Measurements from ENCODE around the gene LY86.

Gene LY86

GRCh38 chr6:6595025-6595424 lies 6.5 kb downstream of the LY86 start:
- no peak overlapping the region for H3K4me3 ChIP-seq (ENCODE audit: low read length)
- H3K9ac ChIP-seq (ENCODE audit: low read length): no peak overlapping the region
- no peak overlapping the region for H3K4me2 ChIP-seq (ENCODE audit: low read length)
- H3K36me3 ChIP-seq (replicated peaks; ENCODE audit: low read depth, low read length): no peaks in the 10 kb centered on the region
- no peak overlapping the region for H2AFZ ChIP-seq (ENCODE audit: low read depth, low read length)
- H3K4me1 ChIP-seq (ENCODE audit: low read length): peaks cover 14% of the 10 kb centered on the region
- H4K20me1 ChIP-seq (ENCODE audit: insufficient read depth, low read length): no peaks in the 10 kb centered on the region
- H3K9me3 ChIP-seq (ENCODE audit: insufficient read depth, low read length): no peaks in the 10 kb centered on the region
- H3K27ac ChIP-seq (ENCODE audit: low read length): no peak overlapping the region
- TF ChIP-seq EZH2phosphoT487 (IDR thresholded peaks at IDR 0.05; ENCODE audit: low read depth) (no peak), CTCF (IDR thresholded peaks at IDR 0.05; ENCODE audit: low read depth, low read length) (no peak)
- no peaks in the 10 kb centered on the region for H3K79me2 ChIP-seq (ENCODE audit: low read length)
- no peaks in the 10 kb centered on the region for H3K27me3 ChIP-seq (ENCODE audit: low read depth, low read length)

- Histone ChIP-seq H4K20me1 (ENCODE audit: insufficient read depth, low read length) (no peaks in the 10 kb centered on the region), H3K4me3 (ENCODE audit: low read length) (no peak overlapping the region), H2AFZ (ENCODE audit: low read depth, low read length) (no peak overlapping the region), H3K36me3 (replicated peaks; ENCODE audit: low read depth, low read length) (no peaks in the 10 kb centered on the region), H3K79me2 (ENCODE audit: low read length) (no peaks in the 10 kb centered on the region), H3K4me2 (ENCODE audit: low read length) (no peak overlapping the region), H3K9ac (ENCODE audit: low read length) (no peak overlapping the region), H3K27me3 (ENCODE audit: low read depth, low read length) (no peaks in the 10 kb centered on the region), H3K4me1 (ENCODE audit: low read length) (peaks cover 14% of the 10 kb centered on the region), H3K27ac (ENCODE audit: low read length) (no peak overlapping the region), H3K9me3 (ENCODE audit: insufficient read depth, low read length) (no peaks in the 10 kb centered on the region)
- TF ChIP-seq CTCF (IDR thresholded peaks at IDR 0.05; ENCODE audit: low read depth, low read length) (no peak), EZH2phosphoT487 (IDR thresholded peaks at IDR 0.05; ENCODE audit: low read depth) (no peak)
Measured at GRCh38 chr6:6595952-6596351, 7.4 kb downstream of the LY86 start.

- H3K9me3 ChIP-seq (ENCODE audit: insufficient read depth, low read length): no peaks in the 10 kb centered on the region
- H3K4me1 ChIP-seq (ENCODE audit: low read length): peaks cover 7% of the 10 kb centered on the region
- H3K4me3 ChIP-seq (ENCODE audit: low read length): no peak overlapping the region
- H3K9ac ChIP-seq (ENCODE audit: low read length): no peak overlapping the region
- H3K27me3 ChIP-seq (ENCODE audit: low read depth, low read length): no peaks in the 10 kb centered on the region
- no peaks in the 10 kb centered on the region for H3K36me3 ChIP-seq (replicated peaks; ENCODE audit: low read depth, low read length)
- no peak overlapping the region for H3K27ac ChIP-seq (ENCODE audit: low read length)
- no peak overlapping the region for H3K4me2 ChIP-seq (ENCODE audit: low read length)
- no peak overlapping the region for H2AFZ ChIP-seq (ENCODE audit: low read depth, low read length)
- no peak for TF ChIP-seq EZH2phosphoT487 (IDR thresholded peaks at IDR 0.05; ENCODE audit: low read depth)
- TF ChIP-seq CTCF (IDR thresholded peaks at IDR 0.05; ENCODE audit: low read depth, low read length): no peak
- H3K79me2 ChIP-seq (ENCODE audit: low read length): no peaks in the 10 kb centered on the region
- no peaks in the 10 kb centered on the region for H4K20me1 ChIP-seq (ENCODE audit: insufficient read depth, low read length)
Measured at GRCh38 chr6:6596529-6597328, 8.2 kb downstream of the LY86 start.

- Histone ChIP-seq H3K36me3 (replicated peaks; ENCODE audit: low read depth, low read length) (no peaks in the 10 kb centered on the region), H3K4me3 (ENCODE audit: low read length) (no peak overlapping the region), H3K9me3 (ENCODE audit: insufficient read depth, low read length) (no peaks in the 10 kb centered on the region), H3K4me2 (ENCODE audit: low read length) (no peak overlapping the region), H3K27me3 (ENCODE audit: low read depth, low read length) (no peaks in the 10 kb centered on the region), H3K79me2 (ENCODE audit: low read length) (no peaks in the 10 kb centered on the region), H2AFZ (ENCODE audit: low read depth, low read length) (no peak overlapping the region), H3K4me1 (ENCODE audit: low read length) (no peaks in the 10 kb centered on the region), H3K27ac (ENCODE audit: low read length) (no peak overlapping the region), H4K20me1 (ENCODE audit: insufficient read depth, low read length) (no peaks in the 10 kb centered on the region), H3K9ac (ENCODE audit: low read length) (no peak overlapping the region)
- TF ChIP-seq CTCF (IDR thresholded peaks at IDR 0.05; ENCODE audit: low read depth, low read length) (no peak), EZH2phosphoT487 (IDR thresholded peaks at IDR 0.05; ENCODE audit: low read depth) (no peak)
Measured at GRCh38 chr6:6597682-6598081, 9.2 kb downstream of the LY86 start.
